OCI-LY1 (cell line): ENCODE data around the gene KBTBD13.

Experiments used
- CTCF ChIP-seq: fragments of 200-600 bp; sonication (generic), shearing (Covaris generic); IDR thresholded peaks from 2 replicates; pipeline ENCODE4 v1.5.1; 2017; ENCODE audit warnings: mild to moderate bottlenecking, antibody characterized with exemption, low read length, moderate library complexity, mixed read lengths
- EZH2 ChIP-seq: fragments of 200-600 bp; sonication (generic), shearing (Covaris generic); IDR thresholded peaks from 2 replicates; pipeline ENCODE4 v1.8.0; 2017; ENCODE audit warnings: borderline replicate concordance, mixed run types, mild to moderate bottlenecking, antibody characterized with exemption, low read length, moderate library complexity, mixed read lengths

GRCh38 chr15:65102912-65103311 is 26.4 kb downstream of the KBTBD13 start:
- TF ChIP-seq EZH2 (no peak), CTCF (no peak)
